Esophagus squamous epithelium (tissue), 5 donors: ENCODE measurements around the gene DENND4B. TPM values are rescaled to one million over a fixed set of nuclear protein-coding genes. Genes with fewer than 3 reads are reported as not detected.

Experiments used
- DNase-seq: peaks from one replicate; lab custom pipeline; 2025; lab: John Stamatoyannopoulos, UW
- H3K27ac ChIP-seq, 4 donors: fragments of 200-600 bp; sonication (generic); one replicate each; pipeline ENCODE4 v1.5.1; 2016 to 2019; ENCODE audit warnings: mild to moderate bottlenecking in 1 of 4
- H3K27me3 ChIP-seq, 4 donors: fragments of 200-600 bp; sonication (generic); 1 replicate in 3 of 4; 2 replicates in 1 of 4; pipeline versions ENCODE4 v1.5.1 to v1.6.0; 2017 to 2021; ENCODE audit warnings: antibody characterized with exemption in 1 of 4
- H3K36me3 ChIP-seq, 3 donors: fragments of 200-600 bp; sonication (generic); one replicate each; pipeline ENCODE4 v1.5.1; 2016 to 2019
- H3K4me1 ChIP-seq, 3 donors: fragments of 200-600 bp; sonication (generic); one replicate each; pipeline ENCODE4 v1.5.1; 2017 to 2019
- H3K4me3 ChIP-seq, 4 donors: fragments of 200-600 bp; sonication (generic); 1 replicate in 3 of 4; 2 replicates in 1 of 4; pipeline ENCODE4 v1.5.1; 2016 to 2019; ENCODE audit warnings: mild to moderate bottlenecking in 2 of 4, moderate library complexity in 1 of 4
- H3K9me3 ChIP-seq, 3 donors: fragments of 200-600 bp; sonication (generic); one replicate each; pipeline ENCODE4 v1.5.1; 2016 to 2019
- POLR2A ChIP-seq, 4 donors: fragments of 450-650 bp; IDR thresholded peaks; one replicate each; pipeline ENCODE4 v1.6.1; 2017; ENCODE audit warnings: antibody characterized with exemption in 4 of 4, mild to moderate bottlenecking in 4 of 4, moderate library complexity in 3 of 4
- WGBS, 2 donors: methylation state at CpG; one replicate each; pipeline ENCODE4 v1.1.5; 2018; 5-methylcytosine and 5-hydroxymethylcytosine counted together
- intact Hi-C: fragments of 100-400 bp; cut with DNase I; formaldehyde crosslinking; loops from one replicate; pipeline ENCODE4 v1.15.0; 2022
- total RNA-seq, 4 donors: library from RNA; depleted of rRNA; stranded (reverse); fragments of >200 nt; gene quantifications; one replicate each; pipeline ENCODE4 v1.1.0, GENCODE V29; 2016
- TF ChIP-seq, protein P1 (sequence below), 6 experiments: fragments of 450-650 bp in 4 of 6; fragments of 200-600 bp in 2 of 6; sonication (generic) in 2 of 6; IDR thresholded peaks; one replicate each; pipeline ENCODE4 v1.5.1; 2016 to 2019; ENCODE audit warnings: antibody characterized with exemption in 6 of 6, mild to moderate bottlenecking in 4 of 6, moderate library complexity in 4 of 6
- donor health status: DM: yes; HTN: yes; CAD: no.

Gene DENND4B
- total RNA-seq, 4 donors from 2014 or later: 5.9 to 31.7 (median 14.1) TPM

DNA sequence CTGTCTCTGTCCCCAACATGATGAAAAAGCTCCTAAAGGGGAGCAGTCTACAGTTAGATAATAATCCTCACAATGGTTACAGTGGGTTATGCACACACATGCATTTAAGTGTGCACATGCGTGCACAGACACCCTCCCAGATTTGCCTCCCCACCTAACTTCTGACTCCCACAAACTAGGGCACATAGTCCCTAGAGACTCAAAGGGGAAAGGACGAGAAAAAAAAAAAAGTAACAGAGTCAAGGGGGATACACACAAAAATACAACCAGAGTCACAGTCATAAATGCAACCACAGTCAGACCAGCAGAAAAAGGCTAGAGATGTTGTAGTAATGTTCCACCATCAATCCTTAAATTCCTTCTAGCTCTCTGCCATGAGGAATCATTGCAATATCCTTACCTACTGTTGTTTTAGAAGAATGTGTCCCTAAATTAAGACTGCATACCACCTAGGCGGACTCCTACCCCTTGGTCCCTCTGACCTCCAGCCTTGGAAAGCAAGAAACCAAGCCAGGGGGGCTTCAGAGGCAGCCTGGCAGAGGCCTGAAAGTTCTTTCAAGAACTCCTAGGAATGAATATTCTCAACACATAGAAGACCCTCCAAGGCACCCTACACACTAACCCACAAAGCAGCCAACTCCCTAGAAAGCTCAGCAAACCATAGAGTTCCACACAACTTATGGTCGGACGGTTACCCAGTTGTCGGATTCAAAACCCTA, 10.6 kb upstream of the DENND4B start:
- DNase-seq: no peak
- Histone ChIP-seq H3K4me3 (peak overlapping the region; percentile 89 to 98 (median 92)), H3K9me3 (no peaks in the 10 kb centered on the region), H3K27me3 (no peaks in the 10 kb centered on the region), H3K27ac (peak overlapping the region; percentile 95 to 97 (median 96)), H3K36me3 (peaks cover 23 to 56% (median 29%) of the 10 kb centered on the region in 3 donors), H3K4me1 (peaks cover 27 to 73% (median 37%) of the 10 kb centered on the region in 3 donors)
- 20 to 24% methylated on average over 4 to 6 of the region's 6 CpGs for WGBS, 2 donors
- TF ChIP-seq POLR2A (IDR thresholded peaks at IDR 0.05): no peak
- TF ChIP-seq, protein P1, sequence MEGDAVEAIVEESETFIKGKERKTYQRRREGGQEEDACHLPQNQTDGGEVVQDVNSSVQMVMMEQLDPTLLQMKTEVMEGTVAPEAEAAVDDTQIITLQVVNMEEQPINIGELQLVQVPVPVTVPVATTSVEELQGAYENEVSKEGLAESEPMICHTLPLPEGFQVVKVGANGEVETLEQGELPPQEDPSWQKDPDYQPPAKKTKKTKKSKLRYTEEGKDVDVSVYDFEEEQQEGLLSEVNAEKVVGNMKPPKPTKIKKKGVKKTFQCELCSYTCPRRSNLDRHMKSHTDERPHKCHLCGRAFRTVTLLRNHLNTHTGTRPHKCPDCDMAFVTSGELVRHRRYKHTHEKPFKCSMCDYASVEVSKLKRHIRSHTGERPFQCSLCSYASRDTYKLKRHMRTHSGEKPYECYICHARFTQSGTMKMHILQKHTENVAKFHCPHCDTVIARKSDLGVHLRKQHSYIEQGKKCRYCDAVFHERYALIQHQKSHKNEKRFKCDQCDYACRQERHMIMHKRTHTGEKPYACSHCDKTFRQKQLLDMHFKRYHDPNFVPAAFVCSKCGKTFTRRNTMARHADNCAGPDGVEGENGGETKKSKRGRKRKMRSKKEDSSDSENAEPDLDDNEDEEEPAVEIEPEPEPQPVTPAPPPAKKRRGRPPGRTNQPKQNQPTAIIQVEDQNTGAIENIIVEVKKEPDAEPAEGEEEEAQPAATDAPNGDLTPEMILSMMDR (IDR thresholded peaks at IDR 0.05): no peak
- intact Hi-C loops: no loop called here

DNA sequence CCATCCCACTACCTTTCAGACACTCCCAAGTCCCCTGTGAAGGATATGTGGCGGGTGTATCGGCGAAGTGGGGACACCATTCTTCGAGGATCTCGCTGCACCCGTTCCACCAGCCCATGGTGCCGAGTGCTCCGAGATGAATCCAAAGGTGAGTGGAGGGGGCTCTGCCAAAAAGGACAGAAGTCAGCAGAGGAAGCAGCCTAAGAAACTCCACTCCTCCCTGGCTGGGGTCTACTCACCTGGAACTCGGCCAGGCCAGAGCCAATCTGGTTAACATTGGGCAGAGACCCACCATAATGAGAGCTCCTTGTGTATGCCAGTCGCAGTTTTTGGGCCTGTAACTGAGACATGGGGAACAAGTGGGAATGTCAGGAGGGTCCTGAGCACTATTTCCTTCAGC, 8.3 kb upstream of the DENND4B start:
- Histone ChIP-seq H3K4me3 (no peak overlapping the region), H3K27ac (no peak overlapping the region), H3K9me3 (no peaks in the 10 kb centered on the region), H3K4me1 (peaks cover 25 to 50% (median 27%) of the 10 kb centered on the region in 3 donors), H3K27me3 (no peaks in the 10 kb centered on the region), H3K36me3 (peaks cover 30 to 61% (median 35%) of the 10 kb centered on the region in 3 donors)
- TF ChIP-seq, protein P1 (IDR thresholded peaks at IDR 0.05): no peak
- no peak for TF ChIP-seq POLR2A (IDR thresholded peaks at IDR 0.05)
- no peak for DNase-seq
- intact Hi-C loops: no loop called here
- WGBS, 2 donors: 88 to 91% methylated on average over 2 to 9 of the region's 10 CpGs

DNA sequence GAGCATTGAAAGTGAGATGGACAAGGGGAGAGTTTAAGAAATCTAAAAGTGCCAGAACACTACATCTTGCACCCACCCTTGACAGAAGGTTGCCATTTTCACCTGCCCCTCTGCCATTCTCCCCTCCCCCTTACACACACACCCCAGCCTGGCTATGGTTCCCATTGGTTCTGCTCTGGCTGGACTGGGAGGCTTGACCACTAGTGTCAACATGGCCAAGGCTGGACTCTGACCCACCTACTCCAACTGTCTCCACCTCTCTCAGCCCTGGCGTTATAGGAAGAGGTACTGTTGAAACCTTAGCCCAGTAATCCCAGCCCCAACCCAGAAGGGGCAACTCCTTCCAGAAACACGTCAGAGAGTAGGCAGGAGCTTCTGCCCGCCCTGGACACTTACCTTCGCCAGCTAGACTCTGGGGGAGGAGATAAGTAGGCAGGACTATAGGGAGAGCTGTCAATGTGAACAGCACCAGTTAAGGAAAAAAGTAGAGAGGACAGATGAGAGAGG, 7.4 kb upstream of the DENND4B start:
- TF ChIP-seq, protein P1 (IDR thresholded peaks at IDR 0.05): no peak
- no peak for TF ChIP-seq POLR2A (IDR thresholded peaks at IDR 0.05)

DNA sequence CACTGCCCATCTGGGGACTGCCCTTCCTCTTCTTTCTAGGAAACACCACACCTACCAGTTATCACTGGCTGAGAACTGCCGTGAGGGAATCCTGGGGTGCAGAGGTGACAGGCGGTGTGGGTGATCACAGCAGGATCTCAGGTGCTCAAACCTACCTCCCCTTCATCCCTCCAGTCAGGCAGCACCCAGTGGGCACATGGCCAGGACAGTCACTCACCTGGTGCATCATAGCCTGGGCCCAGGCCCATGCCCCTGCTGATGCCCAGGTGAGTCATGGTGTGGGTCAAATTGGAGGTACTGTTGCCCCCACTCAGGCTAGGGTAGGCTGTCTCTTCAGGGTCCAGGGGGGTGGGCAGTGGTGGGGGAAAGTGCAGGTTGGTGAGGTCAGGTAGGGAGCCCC, 5.3 kb upstream of the DENND4B start:
- peaks cover 13 to 35% (median 17%) of the 10 kb centered on the region in 3 donors for H3K4me1 ChIP-seq
- peaks cover 35 to 81% (median 49%) of the 10 kb centered on the region in 3 donors for H3K36me3 ChIP-seq
- no peaks in the 10 kb centered on the region for H3K9me3 ChIP-seq
- WGBS, 2 donors: no CpG with 5 or more reads among the region's 2 CpGs
- no peaks in the 10 kb centered on the region for H3K27me3 ChIP-seq
- no peak for DNase-seq
- no peak for TF ChIP-seq POLR2A (IDR thresholded peaks at IDR 0.05)
- TF ChIP-seq, protein P1 (IDR thresholded peaks at IDR 0.05): no peak
- intact Hi-C loops: no loop called here
- H3K4me3 ChIP-seq: no peak overlapping the region
- H3K27ac ChIP-seq: no peak overlapping the region

More for the DNA sequence above, 7.4 kb upstream of the DENND4B start:
- intact Hi-C loops: no loop called here
- DNase-seq: no peak
- Histone ChIP-seq H3K9me3 (no peaks in the 10 kb centered on the region), H3K4me1 (peaks cover 22 to 40% (median 22%) of the 10 kb centered on the region in 3 donors), H3K36me3 (peaks cover 34 to 62% (median 35%) of the 10 kb centered on the region in 3 donors), H3K4me3 (no peak overlapping the region), H3K27me3 (no peaks in the 10 kb centered on the region), H3K27ac (no peak overlapping the region)
- WGBS, 2 donors: 76% methylated on average over 2 of the region's 4 CpGs; no CpG with 5 or more reads in 1 of the 2 donors

DNA sequence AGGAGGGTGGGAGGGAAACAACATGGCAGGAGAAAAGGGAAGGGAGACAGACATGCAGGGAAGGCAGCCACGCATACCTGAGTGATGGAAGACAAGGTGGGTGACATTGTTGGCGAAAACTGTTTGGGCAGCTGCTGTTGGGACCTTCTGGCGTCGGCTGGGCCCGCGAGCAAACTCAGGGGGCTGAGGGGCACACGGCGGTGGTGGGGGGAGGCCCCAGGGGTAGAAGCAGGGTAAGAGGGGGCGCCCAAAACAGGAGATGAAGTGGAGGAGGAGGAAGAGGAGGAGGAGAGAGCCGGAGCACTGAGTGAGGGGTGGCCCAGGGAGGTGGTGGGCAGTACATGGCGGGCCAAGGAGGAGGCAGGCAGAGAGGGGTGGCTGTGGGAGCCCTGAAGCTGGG, 4.7 kb upstream of the DENND4B start:
- peaks cover 9 to 32% (median 13%) of the 10 kb centered on the region in 3 donors for H3K4me1 ChIP-seq
- intact Hi-C loops: no loop called here
- DNase-seq: no peak
- 89 to 95% methylated on average over 11 of the region's 11 CpGs for WGBS, 2 donors
- H3K4me3 ChIP-seq: no peak overlapping the region
- no peak for TF ChIP-seq POLR2A (IDR thresholded peaks at IDR 0.05)
- TF ChIP-seq, protein P1 (IDR thresholded peaks at IDR 0.05): no peak
- H3K36me3 ChIP-seq: peaks cover 35 to 81% (median 49%) of the 10 kb centered on the region in 3 donors
- no peak overlapping the region for H3K27ac ChIP-seq
- no peaks in the 10 kb centered on the region for H3K9me3 ChIP-seq
- H3K27me3 ChIP-seq: no peaks in the 10 kb centered on the region
